PC-3 (cell line): ENCODE measurements around the gene GSC2. TPM values are rescaled to one million over a fixed set of nuclear protein-coding genes. Genes with fewer than 3 reads are reported as not detected.

ENCODE experiments used
- ATAC-seq: fragments of 200-7000 bp; cut with Tn5 transposase; 2 replicates; pipeline ENCODE4 v1.9.1; 2020; ENCODE audit warnings: mild to moderate bottlenecking, moderate library complexity
- BruUV-seq: library from RNA; stranded (reverse); fragments of 400-500 nt; replicated peaks from 2 replicates; lab custom pipeline; 2021; lab: Mats Ljungman, UMichigan
- CTCF ChIA-PET: fragments of 300-600 bp; sonication (Branson Sonifier 250); formaldehyde crosslinking; loops from one replicate; lab custom pipeline; 2022; ENCODE audit warnings: antibody characterized with exemption; lab: Charles Lee
- POLR2A ChIA-PET: fragments of 300-600 bp; sonication (Branson Sonifier 250); formaldehyde crosslinking; loops from one replicate; lab custom pipeline; 2022; ENCODE audit warnings: antibody characterized with exemption; ENCODE audit not compliant: unreplicated experiment; lab: Charles Lee
- DNase-seq: peaks from one replicate; pipeline ENCODE4 v3.0.0-alpha.2; 2015
- H2AFZ ChIP-seq: fragments of 300-600 bp; sonication (generic); 2 replicates; pipeline ENCODE4 v1.6.0; 2016; ENCODE audit warnings: antibody characterized with exemption, low read length
- H3F3A ChIP-seq: fragments of 300-600 bp; sonication (generic); one replicate; pipeline ENCODE4 v1.6.0; 2017; ENCODE audit warnings: antibody characterized with exemption, low read length, control low read depth, mild to moderate bottlenecking; ENCODE audit not compliant: unreplicated experiment
- H3K27ac ChIP-seq: fragments of 300-600 bp; sonication (generic); 2 replicates; pipeline ENCODE4 v1.5.1; 2016; ENCODE audit warnings: mild to moderate bottlenecking, low read length
- H3K27me3 ChIP-seq: fragments of 300-600 bp; sonication (generic); 2 replicates; pipeline ENCODE4 v1.6.1; 2016; ENCODE audit warnings: low read length, mixed read lengths
- H3K36me3 ChIP-seq: fragments of 300-600 bp; sonication (generic); 2 replicates; pipeline ENCODE4 v1.6.1; 2016; ENCODE audit warnings: low read depth, mixed run types, low read length, mixed read lengths
- H3K4me1 ChIP-seq: fragments of 300-600 bp; sonication (generic); 2 replicates; pipeline ENCODE4 v1.5.1; 2016; ENCODE audit warnings: low read length; ENCODE audit not compliant: insufficient read depth
- H3K4me2 ChIP-seq: fragments of 300-600 bp; sonication (generic); 2 replicates; pipeline ENCODE4 v1.6.0; 2016; ENCODE audit warnings: low read length
- H3K4me3 ChIP-seq: fragments of 300-600 bp; sonication (generic); 2 replicates; pipeline ENCODE4 v1.5.1; 2016; ENCODE audit warnings: mild to moderate bottlenecking, low read length, mixed read lengths
- H3K79me2 ChIP-seq: fragments of 300-600 bp; sonication (generic); 2 replicates; pipeline ENCODE4 v1.6.1; 2017; ENCODE audit warnings: low read length, mixed read lengths
- H3K9ac ChIP-seq: fragments of 300-600 bp; sonication (generic); 2 replicates; pipeline ENCODE4 v1.6.0; 2016; ENCODE audit warnings: mild to moderate bottlenecking, low read length
- H3K9me2 ChIP-seq: fragments of 300-600 bp; sonication (generic); replicated peaks from 2 replicates; pipeline ENCODE4 v1.6.1; 2016; ENCODE audit warnings: mixed run types, low read length, mixed read lengths
- H3K9me3 ChIP-seq: fragments of 300-600 bp; sonication (generic); 2 replicates; pipeline ENCODE4 v1.6.1; 2016; ENCODE audit warnings: low read length, mixed read lengths
- H4K20me1 ChIP-seq: fragments of 300-600 bp; sonication (generic); 2 replicates; pipeline ENCODE4 v1.6.1; 2016; ENCODE audit warnings: low read length, mixed read lengths
- CTCF ChIP-seq: fragments of 300-600 bp; sonication (generic); conservative IDR thresholded peaks from 2 replicates; pipeline ENCODE4 v1.5.1; 2017; ENCODE audit warnings: antibody characterized with exemption, low read depth, mild to moderate bottlenecking, low read length
- EZH2 ChIP-seq: fragments of 300-600 bp; sonication (generic); IDR thresholded peaks from one replicate; pipeline ENCODE4 v1.6.1; 2017; ENCODE audit warnings: antibody characterized with exemption, mild to moderate bottlenecking, low read length; ENCODE audit not compliant: unreplicated experiment
- EZH2phosphoT487 ChIP-seq: fragments of 300-600 bp; sonication (generic); IDR thresholded peaks from 2 replicates; pipeline ENCODE4 v1.6.1; 2018; ENCODE audit warnings: mild to moderate bottlenecking, antibody characterized with exemption, low read length, borderline replicate concordance
- intact Hi-C: fragments of 100-400 bp; cut with micrococcal nuclease; formaldehyde crosslinking; loops from 2 replicates; pipeline ENCODE4 v1.9.0; 2023
- total RNA-seq: library from RNA; depleted of rRNA; stranded (reverse); fragments of >200 nt; gene quantifications from 2 replicates; pipeline ENCODE4 v1.2.3, GENCODE V29; 2014

GSC2 gene
- total RNA-seq, 1 experiment from 2014 or later: not detected

- Histone ChIP-seq H3F3A (no peaks in the 10 kb centered on the region), H3K4me2 (no peak overlapping the region), H3K9ac (no peak overlapping the region), H3K4me3 (no peak overlapping the region), H3K36me3 (peaks cover 6% of the 10 kb centered on the region; the same call in 1 of the 2 replicates), H3K4me1 (no peaks in the 10 kb centered on the region), H2AFZ (no peak overlapping the region), H3K9me3 (no peaks in the 10 kb centered on the region), H3K9me2 (no peaks in the 10 kb centered on the region), H4K20me1 (no peaks in the 10 kb centered on the region), H3K27me3 (no peaks in the 10 kb centered on the region), H3K79me2 (peaks cover 8% of the 10 kb centered on the region), H3K27ac (no peak overlapping the region)
- ChIA-PET POLR2A (no interaction called here), CTCF (no interaction called here)
- TF ChIP-seq EZH2 (no peak), CTCF (no peak), EZH2phosphoT487 (no peak)
- BruUV-seq: no TSS peak
- no peak for DNase-seq
- no peak for ATAC-seq
- intact Hi-C loops: no loop called here
Measured at GRCh38 chr22:19138217-19139000, 11.7 kb downstream of the GSC2 start.

- TF ChIP-seq EZH2phosphoT487 (no peak), EZH2 (no peak), CTCF (no peak)
- H3K4me2 ChIP-seq: no peak overlapping the region
- DNase-seq: no peak
- BruUV-seq: no TSS peak
- no peak overlapping the region for H3K9ac ChIP-seq
- CTCF ChIA-PET: no interaction called here
- H3K27me3 ChIP-seq: no peaks in the 10 kb centered on the region
- H3K9me3 ChIP-seq: no peaks in the 10 kb centered on the region
- intact Hi-C loops: no loop called here
- H3F3A ChIP-seq: no peaks in the 10 kb centered on the region
- H4K20me1 ChIP-seq: no peaks in the 10 kb centered on the region
- no peak overlapping the region for H3K27ac ChIP-seq
- H3K36me3 ChIP-seq: peaks cover 6% of the 10 kb centered on the region; the same call in 1 of the 2 replicates
- H3K4me3 ChIP-seq: no peak overlapping the region
- H3K79me2 ChIP-seq: peaks cover 3% of the 10 kb centered on the region; the same call in 1 of the 2 replicates
- H3K9me2 ChIP-seq: no peaks in the 10 kb centered on the region
- H2AFZ ChIP-seq: no peak overlapping the region
- no peak for ATAC-seq
- H3K4me1 ChIP-seq: no peaks in the 10 kb centered on the region
- POLR2A ChIA-PET: no interaction called here
Measured at GRCh38 chr22:19137384-19138216, 12.5 kb downstream of the GSC2 start.
